Hippocampal formation (tissue), 2 donors: Measurements from ENCODE around the gene KIF26B.
"Not testable (repeated sequence)": the region's sequence is repeated elsewhere in the genome, so short reads cannot be mapped to it uniquely, and the experiment has no call there.

Experiments used
- DNase-seq, 2 donors: peaks; one replicate each; lab custom pipeline; 2025; lab: John Stamatoyannopoulos, UW

Gene KIF26B

DNA sequence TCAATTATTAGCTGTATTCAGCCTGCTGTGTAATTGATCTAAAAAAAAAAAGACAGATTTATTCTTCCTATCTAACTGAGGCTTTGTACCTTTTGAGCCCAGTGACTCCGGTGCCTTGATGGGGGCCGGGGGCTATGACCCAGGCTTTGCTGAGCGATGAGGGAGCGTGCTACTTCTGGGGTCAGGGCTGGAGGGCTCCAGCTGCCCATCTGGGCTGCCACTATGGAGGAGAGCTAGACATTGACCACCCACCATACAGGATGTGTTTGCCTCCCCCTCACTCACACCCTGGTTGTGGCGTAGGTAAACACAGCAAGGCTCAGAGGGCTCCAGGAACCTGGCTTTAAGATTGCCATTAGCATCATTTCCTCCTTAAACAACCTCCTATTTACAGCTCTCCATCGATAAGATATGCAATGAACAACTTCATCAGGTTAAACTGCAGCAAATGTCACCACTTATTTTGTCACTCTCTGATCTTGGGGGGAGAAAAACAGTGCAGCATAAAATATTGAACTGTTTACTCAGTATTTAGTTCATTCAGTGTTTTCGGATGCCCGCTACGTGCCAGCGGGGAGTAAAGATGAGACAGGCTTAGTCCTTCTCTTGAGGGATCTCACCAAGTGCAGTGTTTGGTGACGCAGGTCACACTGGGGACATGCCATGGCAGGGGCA, 231.6 kb downstream of the KIF26B start:
- DNase-seq = no peak

DNA sequence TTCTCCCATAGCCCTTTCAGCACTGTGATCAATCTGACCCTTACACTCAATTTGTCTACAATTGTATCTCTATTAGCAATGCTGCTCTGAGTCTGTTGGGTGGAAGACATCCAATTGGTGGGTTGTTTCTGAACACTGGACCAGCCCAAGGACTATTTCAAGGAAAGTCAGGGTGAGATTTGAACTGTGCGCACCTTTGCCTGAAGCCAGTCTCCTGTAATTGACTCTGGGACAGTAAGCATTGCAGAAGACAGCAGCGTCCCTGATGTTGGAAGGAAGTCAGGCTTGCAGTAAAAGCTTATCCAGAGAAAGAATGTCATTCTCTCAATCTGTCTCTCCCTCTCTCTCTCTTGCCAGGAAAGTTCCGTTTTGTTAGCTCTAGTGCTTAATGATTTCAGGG, 233.9 kb downstream of the KIF26B start:
- no peak for DNase-seq

DNA sequence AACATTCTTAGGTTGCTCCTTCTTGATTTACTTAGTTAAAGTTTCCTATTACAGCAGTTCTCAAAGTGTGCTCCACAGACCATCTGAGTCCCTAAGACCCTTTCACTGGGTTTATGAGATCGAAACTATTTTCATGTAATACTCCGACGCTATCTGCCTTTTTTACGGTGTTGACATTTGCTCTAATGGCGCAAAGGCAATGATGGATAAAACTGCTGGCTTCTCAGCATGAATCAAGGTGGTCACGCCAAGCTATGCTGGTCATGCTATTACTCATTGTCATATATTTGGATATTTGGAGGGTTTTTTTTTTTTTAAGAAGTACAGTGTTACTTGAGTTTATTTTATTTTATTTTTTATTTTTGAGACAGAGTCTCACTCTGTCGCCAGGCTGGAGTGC, 235.1 kb downstream of the KIF26B start:
- DNase-seq = no peak

DNA sequence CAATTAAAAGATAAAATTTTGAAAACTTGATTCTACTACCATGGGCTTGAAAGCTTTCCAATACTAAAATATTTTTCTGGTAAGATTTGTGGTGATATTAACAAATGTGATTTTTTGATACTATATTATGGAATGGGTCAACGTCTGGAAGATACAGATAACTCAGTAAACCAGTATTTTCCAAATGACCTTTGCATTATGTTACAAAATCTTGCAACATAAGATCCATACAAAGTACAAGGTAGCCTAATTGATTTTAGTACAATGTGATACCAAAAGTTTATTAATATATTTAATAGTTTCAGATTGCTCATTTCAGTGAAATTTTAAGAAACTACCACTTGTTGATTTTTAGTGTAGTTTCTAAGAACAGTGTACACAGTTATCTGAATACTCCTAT, 236.2 kb downstream of the KIF26B start:
- no peak for DNase-seq

DNA sequence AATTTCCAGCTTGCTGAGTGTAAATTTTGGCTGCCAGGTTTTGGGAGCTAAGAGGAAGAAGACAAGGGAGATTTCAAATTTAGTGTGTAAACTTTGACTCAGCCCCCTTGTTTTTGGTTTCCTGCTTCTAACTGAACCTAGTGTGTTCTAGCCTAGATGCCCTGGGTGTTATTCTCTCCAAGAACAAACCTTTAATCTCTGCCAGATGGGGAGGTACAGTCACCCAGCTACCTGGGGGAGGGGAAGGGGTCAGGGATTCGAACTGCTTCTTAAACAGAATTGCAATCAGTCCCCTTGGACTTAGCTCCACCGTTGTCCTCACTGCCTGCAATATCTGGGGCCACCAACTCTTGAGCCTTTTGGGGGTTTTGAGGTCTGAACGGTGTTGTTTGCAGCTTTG, 238.9 kb downstream of the KIF26B start:
- DNase-seq = no peak

DNA sequence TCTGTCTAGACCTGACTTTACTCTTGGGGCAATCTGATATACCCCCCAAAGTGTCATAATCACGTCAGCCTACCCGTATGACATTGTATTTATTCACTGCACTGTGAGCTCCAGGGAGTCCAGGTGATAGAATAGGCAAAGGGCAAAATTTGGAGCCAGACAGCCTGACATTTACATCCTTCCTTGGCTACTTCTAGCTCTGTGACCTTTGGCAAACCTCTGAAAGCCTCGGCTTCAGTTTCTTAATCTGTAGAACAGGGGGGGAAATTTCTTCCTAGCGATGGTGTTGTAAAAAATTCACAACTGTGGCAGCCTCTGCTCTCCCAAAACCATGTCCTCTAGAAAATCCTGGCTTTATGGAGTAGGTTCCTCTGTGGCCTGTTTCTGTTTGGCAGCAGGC, 240.9 kb downstream of the KIF26B start:
- no peak for DNase-seq

DNA sequence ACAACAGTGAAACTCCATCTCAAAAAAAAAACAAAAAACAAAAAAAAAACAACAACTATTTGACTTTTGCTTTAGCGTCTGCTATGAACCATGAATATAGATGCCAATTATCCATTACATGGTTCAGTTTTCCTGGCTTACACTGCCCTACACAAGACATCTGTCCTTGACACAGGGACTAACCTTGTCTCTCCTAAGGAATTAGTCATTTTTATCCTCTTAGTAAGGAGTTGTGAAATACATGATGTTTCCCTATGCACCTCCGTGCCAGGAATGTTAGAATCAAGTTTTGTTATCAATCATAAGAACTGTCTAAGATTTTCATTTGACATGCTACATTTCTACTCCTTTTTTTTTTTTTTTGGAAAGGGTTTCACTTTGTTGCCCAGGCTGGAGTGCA, 241.8 kb downstream of the KIF26B start:
- no peak for DNase-seq

DNA sequence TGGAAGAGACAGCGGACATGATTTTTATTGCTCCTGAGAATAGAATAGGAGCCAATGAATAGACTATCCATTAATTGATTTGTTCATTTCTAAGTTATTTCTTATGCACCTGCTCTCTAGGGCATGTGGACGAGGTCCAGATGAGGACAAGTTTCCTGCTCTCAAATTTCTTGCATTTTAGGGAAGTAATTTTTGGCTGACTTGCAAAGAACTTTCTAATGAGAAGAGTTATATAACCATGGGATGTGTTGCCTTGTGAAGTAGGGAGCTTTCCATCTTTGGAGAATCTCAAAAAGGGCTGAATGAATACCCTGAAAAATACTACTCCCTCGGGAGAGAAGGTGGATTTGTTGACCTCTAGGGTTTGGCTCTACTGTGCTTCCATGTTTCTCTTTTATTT, 243.0 kb downstream of the KIF26B start:
- DNase-seq = no peak

DNA sequence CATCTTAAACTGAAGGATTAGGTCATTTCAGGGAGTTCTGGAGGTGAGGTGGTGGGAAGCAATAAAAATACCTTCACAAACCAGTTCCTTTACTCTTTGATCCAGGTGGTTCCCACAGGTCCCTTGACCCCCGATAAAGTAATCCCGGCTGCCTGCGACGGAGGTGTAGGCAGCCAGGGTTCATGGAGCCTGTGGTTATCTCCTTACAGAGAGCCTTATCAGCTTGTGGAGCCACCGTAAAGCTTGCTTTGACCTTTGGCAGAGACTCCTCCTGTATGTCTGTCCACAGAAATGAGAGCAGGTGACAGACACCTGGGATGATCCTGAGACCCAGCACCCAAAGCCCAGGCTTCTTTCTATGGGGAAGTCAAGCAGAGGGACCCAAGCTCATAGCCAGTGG, 243.4 kb downstream of the KIF26B start:
- DNase-seq = no peak

DNA sequence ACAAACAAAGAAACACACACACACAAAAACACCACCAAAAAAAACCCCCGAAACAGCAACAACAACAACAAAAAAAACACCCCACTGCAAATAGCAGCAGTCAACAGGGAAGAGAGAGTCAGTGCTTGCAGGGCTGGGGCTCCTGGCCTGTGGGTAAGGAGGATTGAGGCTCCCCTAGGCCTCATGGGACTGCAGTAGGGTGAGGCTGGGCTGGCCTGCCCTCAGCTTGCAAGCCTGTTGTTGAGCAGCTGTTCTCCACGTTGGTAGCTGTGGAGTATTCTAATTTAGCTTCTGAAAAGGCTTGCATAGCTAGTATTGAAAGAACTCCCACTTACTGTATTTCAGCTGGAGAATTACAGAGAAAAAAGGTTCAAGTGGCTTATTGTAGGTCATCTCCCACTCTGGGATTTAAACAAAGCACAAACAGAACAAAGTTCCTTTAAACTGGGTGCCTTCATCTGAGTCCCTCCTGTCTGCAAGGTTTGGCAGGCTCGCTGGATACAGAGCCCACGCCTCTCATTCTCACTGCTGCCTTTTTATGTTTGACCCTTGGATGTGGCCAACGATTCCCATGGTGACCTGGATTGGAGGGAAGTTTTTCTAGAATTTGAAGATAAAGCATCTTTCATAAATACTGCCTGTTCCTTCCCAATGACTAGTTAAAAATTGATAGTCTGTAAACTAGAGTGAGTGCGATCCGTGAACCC, 247.2 kb downstream of the KIF26B start:
- no peak for DNase-seq

DNA sequence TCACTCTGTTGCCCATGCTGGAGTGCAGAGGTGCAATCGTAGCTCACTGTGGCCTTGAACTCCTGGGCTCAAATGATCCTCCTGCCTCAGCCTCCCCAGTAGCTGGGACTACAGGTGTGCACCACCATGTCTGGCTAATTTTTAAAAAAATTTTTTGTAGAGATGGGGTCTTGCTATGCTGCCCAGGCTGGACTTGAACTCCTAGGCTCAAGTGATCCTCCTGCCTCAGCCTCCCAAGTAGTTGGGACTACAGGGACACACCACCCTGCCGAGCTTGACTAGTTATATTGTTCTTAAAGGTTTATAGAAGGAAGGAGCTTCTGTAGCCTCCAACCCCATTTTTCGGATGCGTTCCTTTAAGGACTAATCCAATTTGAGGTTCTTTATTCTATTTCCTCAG, 248.2 kb downstream of the KIF26B start:
- not testable (repeated sequence) for DNase-seq

DNA sequence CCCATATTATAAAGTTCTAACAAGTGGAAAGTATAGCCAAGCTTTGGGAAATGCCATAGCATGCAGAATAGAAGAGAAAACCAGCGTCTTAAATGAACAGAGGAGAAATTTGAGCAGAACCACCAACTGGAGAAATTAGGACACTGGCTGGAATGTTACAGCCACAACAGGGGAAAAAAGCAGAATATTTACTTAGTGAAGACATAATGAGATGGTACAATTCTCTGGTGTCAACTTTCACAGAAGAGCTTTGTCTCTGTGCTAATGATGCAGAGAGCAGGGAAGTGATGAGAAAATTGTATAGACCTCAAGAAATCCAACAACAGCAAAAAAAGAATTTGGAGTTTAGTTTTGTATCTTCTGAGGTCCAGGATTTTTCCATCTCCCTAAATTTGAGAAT, 249.7 kb downstream of the KIF26B start:
- no peak for DNase-seq

DNA sequence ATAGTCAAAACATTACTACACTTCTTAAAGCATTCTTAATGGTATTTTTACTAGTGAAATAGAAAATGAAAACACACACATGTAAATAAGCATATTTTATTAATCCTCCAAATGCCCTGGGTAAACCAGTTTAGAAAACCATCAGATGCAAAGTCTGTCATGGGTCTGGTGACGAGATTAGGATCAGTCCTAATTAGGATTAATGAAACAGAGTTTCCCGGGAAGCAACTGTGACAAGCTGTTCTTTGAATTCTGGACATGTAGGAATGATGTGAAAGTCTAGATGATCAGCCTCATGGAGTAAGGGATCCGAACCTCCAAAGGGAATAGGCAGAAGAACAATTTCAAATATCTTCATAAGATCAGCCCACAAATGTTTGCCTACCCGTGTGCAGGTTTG, 250.2 kb downstream of the KIF26B start:
- no peak for DNase-seq

DNA sequence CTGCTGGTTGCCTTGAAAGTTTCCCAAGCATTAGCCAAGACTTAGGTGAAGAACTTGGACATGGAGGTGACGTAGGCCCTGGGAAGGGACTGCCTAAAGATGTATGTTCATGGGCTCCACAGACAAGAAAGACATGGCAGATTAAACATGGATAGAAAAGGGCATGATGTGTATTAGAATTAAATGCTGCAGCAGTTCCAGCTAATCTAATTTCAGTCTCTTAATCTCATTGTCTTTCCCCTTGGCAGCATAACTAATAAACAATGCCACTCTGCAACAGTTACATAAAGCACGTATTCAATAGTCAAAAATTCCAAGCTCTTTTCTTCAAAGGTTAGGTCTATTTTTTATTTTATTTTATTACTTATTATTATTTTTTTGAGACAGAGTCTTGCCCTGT, 251.6 kb downstream of the KIF26B start:
- no peak for DNase-seq

DNA sequence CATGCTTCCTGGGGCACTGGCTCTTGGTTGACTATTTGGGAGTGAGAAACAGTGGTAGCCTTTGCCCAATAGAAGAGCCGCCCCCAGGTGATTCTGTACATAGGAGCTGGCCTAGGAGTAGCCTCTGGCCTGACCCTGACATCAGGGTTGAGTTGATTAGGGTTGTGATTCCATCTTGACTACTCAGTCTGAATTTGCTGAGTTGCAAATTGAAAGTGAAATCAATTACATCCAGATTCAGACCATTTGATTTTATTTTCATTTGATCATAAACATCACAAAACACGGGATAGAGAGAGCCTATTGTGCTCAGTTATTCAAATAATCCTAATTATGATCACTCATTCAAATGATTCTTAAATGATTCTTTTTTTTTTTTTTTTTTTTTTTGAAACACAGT, 253.2 kb downstream of the KIF26B start:
- DNase-seq = no peak

DNA sequence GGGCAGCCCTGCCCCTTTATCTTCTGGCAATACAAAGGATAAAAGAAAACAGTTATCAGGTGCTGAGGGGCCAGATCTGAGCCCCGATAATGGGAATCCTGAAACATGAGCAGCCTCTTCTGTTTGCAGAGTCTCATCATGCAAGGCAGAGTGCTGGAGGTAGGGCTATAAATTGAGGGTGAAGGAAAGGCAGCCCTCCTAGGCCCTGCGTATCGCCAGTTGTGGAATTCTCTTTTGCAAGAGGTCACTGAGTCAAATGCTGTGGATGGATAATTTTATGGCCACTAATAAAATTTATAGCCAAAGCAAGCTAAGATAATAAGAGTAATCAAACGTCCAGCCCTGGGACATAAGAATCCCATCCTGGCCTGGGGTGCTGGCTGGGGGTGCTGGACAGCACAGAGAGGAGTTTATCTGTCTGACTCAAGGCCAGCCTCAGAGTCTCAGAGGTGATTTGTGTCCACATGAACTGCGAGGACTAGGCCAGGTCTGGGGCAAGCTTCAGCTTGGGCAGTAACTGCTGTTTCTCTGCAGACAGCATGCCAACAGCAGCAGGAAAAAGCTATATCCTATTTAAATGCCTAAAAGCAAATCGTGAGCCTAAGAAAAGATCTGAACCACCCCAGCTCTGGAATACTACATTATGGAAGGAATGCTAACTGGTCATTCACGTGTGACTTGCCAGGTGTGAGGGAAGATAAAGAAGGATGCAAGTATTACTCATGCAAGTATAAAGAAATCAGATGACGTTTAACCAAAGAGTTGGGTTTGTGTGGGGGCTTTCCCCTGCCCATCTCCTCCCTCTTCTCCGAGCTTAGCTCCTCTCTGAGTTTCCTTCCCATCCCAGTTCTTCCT, 254.8 kb downstream of the KIF26B start:
- DNase-seq = no peak

DNA sequence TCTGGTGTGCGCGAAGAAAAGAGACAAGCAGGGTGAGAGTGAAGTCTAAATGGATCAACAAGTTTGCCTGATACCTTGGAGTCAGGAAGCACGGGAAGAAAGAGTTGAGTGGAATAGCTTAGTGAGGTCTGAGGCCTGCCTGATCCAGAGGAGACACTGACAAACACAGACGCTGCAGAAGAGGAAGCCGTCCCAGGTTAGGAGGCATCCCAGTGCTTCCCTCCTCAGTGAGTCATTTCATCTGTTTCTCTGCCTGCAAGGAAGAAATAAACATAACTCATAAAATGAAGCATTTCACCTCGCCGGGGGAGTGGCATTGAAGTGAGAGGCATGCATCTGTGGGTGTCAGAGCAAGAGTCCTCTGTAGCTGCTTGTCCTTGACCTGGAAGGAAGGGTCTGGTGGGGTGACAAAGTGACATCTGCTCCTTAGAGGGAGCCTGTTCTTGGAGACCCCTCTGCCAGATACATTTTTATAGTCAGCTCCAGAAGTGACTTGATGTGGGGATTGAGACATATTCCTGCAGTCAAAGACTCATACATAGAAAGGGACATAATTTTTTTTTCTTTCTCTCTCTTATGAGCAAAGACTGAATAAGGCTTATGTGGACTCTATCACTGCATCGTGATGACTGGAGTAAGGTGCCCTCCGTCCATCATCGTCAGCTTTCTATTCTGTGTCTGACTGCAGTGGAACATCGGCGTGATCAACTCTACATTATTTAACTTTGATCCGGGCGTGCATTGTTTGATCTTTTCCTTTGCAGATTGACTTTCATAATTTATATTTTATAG, 256.7 kb downstream of the KIF26B start:
- no peak for DNase-seq

DNA sequence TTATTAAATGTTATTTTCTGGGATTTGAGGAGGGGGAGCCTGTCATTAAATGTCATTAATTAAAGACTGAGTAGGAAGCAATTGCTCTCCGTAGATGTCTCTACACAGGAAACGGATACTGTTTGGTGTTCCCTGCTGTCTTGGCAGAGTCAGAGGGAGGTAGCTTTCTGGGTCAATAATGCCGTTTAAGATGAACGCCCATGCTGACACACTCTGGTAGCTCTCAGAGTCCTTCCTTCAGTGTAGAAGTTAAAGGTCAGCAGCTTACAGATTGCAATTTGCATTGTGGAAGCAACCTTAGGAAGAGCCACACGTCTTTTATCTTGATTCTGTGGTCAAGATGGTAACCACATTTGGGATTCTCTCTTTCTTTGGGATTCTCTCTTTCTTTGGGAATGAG, 257.5 kb downstream of the KIF26B start:
- DNase-seq = no peak

DNA sequence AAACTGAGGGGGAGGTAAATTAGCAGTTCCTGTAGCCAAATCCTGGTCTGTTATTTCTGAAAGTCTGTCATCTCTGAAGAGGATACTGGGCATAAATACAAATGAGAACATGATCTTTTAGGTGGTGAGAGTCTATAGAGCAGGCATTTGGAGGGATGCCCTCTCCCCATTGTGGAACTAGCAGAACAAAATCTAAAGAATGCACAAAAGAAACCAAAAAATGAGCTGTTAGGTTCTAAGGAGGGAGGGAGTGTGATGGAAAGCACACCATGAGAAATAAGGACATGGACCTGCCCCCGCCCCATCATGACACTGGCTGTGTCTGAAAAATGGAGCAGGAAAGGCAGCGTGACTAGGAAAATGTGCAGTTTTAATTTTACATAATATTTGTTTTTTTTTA, 262.0 kb downstream of the KIF26B start:
- DNase-seq = no peak

DNA sequence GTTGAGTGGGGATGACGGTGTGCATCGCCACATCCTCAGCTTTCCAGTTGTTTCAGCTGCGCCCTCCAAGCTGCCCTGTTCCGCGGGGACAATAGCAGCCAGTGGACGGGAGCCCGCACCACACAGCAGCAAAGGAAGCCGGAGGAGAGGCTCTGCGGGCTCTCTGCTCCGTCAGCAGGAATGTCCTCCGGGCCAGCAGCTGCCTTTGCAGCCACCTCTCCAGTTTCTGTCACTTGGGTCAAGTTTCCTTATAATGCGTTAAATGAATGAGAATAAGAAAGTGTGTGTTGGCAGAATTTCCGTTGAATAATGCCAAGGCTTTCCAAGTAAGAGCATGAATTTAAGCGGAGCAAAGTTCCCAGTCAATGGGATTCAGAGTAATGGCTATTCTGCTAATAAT, 263.3 kb downstream of the KIF26B start:
- peak in 1 of 2 donors; percentile 40 for DNase-seq

DNA sequence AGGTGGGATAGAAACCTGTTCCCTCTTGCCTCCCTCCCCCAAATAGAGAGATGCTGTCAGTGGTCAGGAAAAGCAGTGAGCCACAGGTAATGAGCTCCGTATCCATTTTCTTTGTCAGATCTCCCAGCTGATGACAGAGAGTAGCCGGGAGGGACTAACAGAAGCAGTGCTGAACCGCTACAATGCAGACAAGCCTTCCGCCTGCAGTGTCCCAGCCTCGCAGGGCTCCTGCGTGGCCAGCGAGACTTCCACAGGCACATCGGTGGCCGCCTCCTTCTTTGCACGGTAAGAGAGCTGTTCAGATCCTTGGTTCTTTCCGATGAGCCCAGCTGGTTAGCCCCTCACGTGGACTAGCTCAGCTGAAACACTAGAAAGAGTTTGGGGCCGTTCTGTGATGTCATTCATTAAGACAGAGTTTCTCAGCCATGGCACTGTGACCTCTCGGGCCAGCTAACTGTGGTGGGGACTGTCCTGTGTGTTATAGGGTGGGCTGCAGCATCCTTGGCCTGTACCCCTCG, 264.7 kb downstream of the KIF26B start:
- DNase-seq = no peak

DNA sequence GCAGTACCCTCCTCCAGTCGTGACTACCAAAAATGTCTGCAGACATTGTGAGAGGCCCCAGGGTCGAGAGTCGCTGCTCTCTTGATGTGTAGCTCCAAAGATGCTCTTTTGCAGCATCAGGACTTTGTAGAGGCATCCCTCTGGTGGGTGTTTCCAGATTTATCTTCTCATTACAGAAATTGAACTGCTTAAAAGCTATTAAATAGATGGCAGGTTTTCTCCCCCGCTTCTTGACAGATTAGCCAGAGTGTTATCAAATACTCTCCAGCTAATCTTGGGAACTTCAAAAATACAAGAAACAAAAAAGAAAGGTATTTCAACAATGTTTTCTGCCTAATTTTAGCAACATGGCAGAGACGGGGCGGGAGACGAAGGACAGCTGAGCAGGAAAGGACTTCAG, 265.2 kb downstream of the KIF26B start:
- DNase-seq = no peak
